Mononuclear cell (primary cell): Measurements from ENCODE around the gene MGLL. TPM values are rescaled to one million over a fixed set of nuclear protein-coding genes. Genes with fewer than 3 reads are reported as not detected.
"Not testable (repeated sequence)": the region's sequence is repeated elsewhere in the genome, so short reads cannot be mapped to it uniquely, and the experiment has no call there.

ENCODE experiments used
- H3K27me3 ChIP-seq: 2 replicates; pipeline ENCODE4 v1.6.0; 2011; ENCODE audit warnings: low read length, control low read depth; ENCODE audit not compliant: insufficient read depth
- H3K4me1 ChIP-seq: 2 replicates; pipeline ENCODE4 v1.5.1; 2011; ENCODE audit warnings: mild to moderate bottlenecking, low read length, control low read depth; ENCODE audit not compliant: insufficient read depth
- H3K4me3 ChIP-seq: 2 replicates; pipeline ENCODE4 v1.5.1; 2011; ENCODE audit warnings: mild to moderate bottlenecking, low read length, moderate library complexity
- H3K9me3 ChIP-seq: 2 replicates; pipeline ENCODE4 v1.5.1; 2011; ENCODE audit warnings: low read depth, mild to moderate bottlenecking, control low read depth, low read length
- total RNA-seq: library from RNA; depleted of rRNA; stranded (reverse); fragments of >200 nt; gene quantifications from one replicate; pipeline ENCODE4 v1.2.3, GENCODE V29; 2012

The MGLL gene
- total RNA-seq, 1 donor = 10.7 TPM

DNA sequence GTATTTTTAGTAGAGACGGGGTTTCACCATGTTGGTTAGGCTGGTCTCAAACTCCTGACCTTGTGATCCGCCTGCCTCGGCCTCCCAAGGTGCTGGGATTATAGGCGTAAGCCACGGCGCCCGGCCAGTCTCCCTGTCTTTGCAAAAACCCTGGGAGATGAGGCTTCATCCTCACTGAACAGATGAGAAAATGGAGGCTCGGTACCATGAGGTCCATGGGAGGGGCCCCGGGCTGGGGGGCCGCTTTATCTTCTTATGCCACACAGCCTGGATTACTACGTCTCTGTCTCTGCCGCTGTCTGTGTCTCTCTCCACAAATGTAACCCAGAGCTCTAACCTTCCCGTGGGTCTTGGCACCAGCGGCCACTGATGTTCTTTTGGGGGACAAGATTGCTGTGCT lies 110.4 kb downstream of the MGLL start:
- H3K4me3 ChIP-seq = no peak overlapping the region

DNA sequence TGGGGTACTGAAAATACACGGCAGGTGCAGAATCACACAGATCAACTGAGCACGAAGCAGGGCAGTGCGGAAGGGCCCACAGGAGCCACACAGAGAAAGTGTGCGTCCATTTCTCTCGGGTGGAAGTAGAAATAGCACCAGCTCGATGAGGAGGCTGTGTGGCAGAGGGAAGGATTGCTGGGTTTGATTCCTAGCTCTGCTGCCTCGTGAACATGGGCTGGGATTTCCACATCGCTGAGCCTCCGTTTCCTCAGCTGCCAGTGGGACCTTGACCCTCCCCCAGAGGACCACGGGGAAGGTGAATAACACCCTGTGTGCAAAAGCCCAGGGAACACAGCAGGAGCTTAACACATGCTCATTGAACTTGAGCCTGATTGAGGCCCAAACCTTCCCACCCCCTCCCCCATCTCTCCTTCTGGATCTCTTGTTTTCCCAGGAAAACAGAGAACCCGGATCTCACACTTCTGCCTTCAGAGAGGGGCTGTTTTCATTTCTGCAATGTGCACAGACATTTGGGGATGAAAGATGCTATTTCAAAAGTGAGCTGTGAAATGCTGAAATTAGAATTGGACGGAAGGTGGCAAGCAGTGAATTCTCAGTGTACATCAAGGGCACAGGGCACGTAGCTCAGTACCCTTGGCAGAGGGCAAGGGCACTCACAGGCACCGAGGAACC lies 111.2 kb downstream of the MGLL start:
- Histone ChIP-seq H3K27me3 (no peaks in the 10 kb centered on the region), H3K4me3 (no peak overlapping the region), H3K4me1 (no peaks in the 10 kb centered on the region), H3K9me3 (no peaks in the 10 kb centered on the region)

More for the DNA sequence above, 110.4 kb downstream of the MGLL start:
- H3K27me3 ChIP-seq = no peaks in the 10 kb centered on the region
- no peaks in the 10 kb centered on the region for H3K9me3 ChIP-seq
- H3K4me1 ChIP-seq = no peaks in the 10 kb centered on the region

GRCh38 chr3:127710155-127710941 lies 112.0 kb downstream of the MGLL start:
- H3K4me1 ChIP-seq = no peaks in the 10 kb centered on the region
- no peaks in the 10 kb centered on the region for H3K27me3 ChIP-seq
- no peaks in the 10 kb centered on the region for H3K9me3 ChIP-seq
- H3K4me3 ChIP-seq = no peak overlapping the region

DNA sequence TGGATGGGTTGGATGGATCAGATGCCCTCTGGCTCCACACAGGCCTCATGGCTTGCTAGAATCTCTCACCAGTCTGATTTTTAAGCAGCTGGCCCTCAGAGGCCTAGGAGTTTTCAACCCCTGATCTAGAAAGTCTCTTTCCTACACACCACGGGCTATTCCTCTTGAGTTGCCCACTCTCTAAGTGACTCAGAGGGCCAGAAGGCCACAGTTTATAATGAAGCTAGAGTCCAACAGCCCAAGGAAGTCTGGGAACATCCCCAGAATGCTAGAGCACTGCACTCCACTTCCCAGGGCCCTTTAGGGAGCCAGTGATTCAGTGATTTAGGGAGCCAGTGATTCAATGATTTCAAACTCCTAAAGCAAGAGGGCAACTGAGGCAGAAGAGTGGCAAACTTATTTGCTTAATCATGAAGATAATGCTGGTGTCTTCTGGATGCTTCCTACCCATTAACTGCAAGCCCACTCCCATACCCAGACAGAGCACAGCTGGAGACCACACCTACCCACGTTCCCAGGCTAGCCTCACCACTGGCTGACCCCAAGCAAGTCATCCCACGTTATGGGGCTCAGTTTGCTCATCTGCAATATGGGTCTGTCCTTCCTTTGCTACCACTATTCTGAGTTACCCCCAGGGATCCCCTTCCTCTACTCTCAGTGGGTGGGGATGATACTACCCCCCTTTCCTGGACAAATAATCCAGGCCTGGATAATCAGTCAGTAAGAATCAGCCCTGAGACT lies 112.8 kb downstream of the MGLL start:
- no peaks in the 10 kb centered on the region for H3K27me3 ChIP-seq
- no peaks in the 10 kb centered on the region for H3K4me1 ChIP-seq
- H3K9me3 ChIP-seq = no peaks in the 10 kb centered on the region
- H3K4me3 ChIP-seq = no peak overlapping the region

DNA sequence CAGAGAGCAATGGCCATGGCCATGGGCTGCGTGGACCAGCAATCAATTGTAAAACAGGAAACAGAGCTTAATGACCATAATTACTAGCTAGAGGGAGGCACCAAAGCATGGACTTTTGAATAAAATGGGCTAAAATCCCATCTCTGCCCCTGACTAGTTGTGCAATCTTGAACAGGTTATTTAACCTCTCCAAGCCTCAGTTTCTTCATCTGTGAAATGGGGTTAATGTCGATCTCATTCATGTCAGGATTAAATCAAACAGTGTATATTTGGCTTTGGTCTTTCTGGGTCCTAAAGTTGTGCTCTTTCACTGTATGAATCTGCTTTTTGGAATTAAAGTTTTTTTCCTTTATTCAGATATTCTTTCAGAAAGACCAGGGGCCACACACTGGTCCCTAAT lies 113.5 kb downstream of the MGLL start:
- Histone ChIP-seq H3K9me3 (no peaks in the 10 kb centered on the region), H3K4me3 (no peak overlapping the region), H3K4me1 (no peaks in the 10 kb centered on the region), H3K27me3 (no peaks in the 10 kb centered on the region)

DNA sequence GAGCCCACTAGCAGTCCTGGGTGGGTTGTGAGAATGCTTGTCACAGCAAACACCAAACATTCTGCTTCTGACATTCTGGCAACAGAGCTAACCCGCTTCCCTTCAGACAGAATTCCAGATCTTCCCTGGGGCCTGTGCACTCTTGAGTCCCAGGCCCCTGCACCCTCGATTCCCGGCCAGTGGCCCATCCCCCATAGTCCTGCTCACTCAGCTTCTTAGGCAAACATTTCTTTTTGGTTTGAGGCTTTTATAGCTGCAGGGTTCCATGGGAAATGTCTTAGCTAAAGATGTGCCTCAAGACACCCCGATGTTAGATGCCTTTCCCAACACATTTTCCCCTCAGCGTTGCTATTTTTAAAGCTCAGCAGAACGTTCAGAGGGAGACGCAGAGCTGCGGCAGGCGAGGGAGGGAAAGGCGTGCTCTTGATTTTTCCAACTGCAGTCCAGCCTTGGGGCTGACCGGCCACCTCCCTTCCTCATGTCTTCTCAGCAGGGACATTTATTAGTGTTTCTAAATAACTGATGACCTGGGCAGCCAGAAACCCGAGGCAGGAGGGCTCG lies 114.4 kb downstream of the MGLL start:
- Histone ChIP-seq H3K4me3 (no peak overlapping the region), H3K9me3 (no peaks in the 10 kb centered on the region), H3K27me3 (no peaks in the 10 kb centered on the region), H3K4me1 (peaks cover 7% of the 10 kb centered on the region)

- Histone ChIP-seq H3K4me3 (no peak overlapping the region), H3K9me3 (no peaks in the 10 kb centered on the region), H3K4me1 (peaks cover 7% of the 10 kb centered on the region), H3K27me3 (no peaks in the 10 kb centered on the region)
Observed at GRCh38 chr3:127706785-127707351, 115.4 kb downstream of the MGLL start.

DNA sequence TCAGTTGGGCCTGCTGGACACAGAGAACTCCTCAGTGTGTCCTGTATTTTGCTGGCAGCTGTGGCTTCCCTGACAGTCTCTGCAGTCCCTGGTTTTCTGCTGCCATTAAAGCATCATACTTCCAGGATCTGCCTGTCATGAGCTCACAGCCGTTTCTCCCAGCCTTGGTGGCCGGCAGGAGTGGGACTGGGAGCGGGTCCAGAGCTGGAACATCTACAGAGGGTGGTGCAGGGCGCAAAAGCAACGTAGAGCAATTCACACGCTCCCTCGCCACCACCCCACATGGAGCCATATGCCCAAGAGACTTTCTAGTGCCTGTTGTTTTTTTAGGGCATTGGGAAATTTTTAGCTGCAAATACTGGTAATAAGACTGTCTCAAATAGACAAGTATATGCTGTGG lies 116.0 kb downstream of the MGLL start:
- no peaks in the 10 kb centered on the region for H3K9me3 ChIP-seq
- H3K27me3 ChIP-seq = no peaks in the 10 kb centered on the region
- H3K4me3 ChIP-seq = no peak overlapping the region
- peaks cover 7% of the 10 kb centered on the region for H3K4me1 ChIP-seq

GRCh38 chr3:127704840-127705239 lies 117.5 kb downstream of the MGLL start:
- H3K9me3 ChIP-seq, H3K4me3 ChIP-seq, H3K4me1 ChIP-seq, H3K27me3 ChIP-seq: not testable (repeated sequence)

DNA sequence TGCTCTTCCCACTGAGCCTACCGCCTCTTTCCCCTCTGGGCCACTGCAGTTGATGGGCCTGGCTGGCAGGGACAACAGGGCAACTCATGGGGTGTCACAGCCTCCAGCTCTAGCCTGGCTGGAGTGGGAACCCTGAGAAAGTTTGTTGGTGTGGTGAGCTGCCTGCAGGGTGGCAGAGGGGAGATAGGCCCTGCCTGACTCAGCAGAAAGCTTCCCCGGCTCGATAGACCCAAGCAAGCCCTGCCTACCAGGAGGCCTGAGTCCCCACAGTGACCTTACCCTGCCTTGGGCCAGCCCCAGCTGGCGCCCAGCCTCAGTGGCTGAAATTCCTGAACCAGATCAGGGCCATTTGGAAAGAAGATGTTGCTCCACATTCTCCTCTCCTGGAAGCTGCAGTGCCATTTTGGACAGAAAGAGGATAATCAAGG lies 120.2 kb downstream of the MGLL start:
- no peaks in the 10 kb centered on the region for H3K27me3 ChIP-seq
- H3K9me3 ChIP-seq = no peaks in the 10 kb centered on the region
- H3K4me1 ChIP-seq = peaks cover 7% of the 10 kb centered on the region
- H3K4me3 ChIP-seq = no peak overlapping the region

GRCh38 chr3:127701280-127701911 lies 120.9 kb downstream of the MGLL start:
- Histone ChIP-seq H3K4me3 (no peak overlapping the region), H3K9me3 (no peaks in the 10 kb centered on the region), H3K27me3 (no peaks in the 10 kb centered on the region)

DNA sequence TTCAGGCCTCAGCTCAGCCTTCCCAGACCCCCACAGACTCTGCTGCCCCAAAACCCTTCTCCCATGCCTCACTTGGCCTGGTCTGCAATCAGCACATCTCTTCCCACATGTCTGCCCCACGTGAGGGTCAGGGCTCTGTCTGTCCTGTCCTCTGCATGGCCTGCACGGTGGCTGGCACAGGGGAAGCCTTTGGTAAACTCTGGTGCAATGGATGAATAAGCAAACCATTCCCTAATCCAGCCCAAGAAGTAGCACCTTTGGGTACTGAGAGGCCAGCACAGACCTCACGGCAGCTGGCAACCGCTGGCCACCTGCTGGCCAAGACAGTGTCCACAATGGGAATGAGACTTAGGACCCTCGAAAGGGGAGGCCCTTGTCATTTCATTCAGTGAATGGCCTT lies 121.9 kb downstream of the MGLL start:
- Histone ChIP-seq H3K27me3 (no peaks in the 10 kb centered on the region), H3K9me3 (no peaks in the 10 kb centered on the region), H3K4me3 (no peak overlapping the region), H3K4me1 (peaks cover 18% of the 10 kb centered on the region)

More at GRCh38 chr3:127701280-127701911, 120.9 kb downstream of the MGLL start:
- H3K4me1 ChIP-seq = peaks cover 15% of the 10 kb centered on the region

- Histone ChIP-seq H3K4me1 (peaks cover 18% of the 10 kb centered on the region), H3K9me3 (no peaks in the 10 kb centered on the region), H3K4me3 (no peak overlapping the region), H3K27me3 (no peaks in the 10 kb centered on the region)
Observed at GRCh38 chr3:127699416-127700300, 122.7 kb downstream of the MGLL start.
